Osteoblast (primary cell): ENCODE measurements around the gene LRCH3. TPM values are rescaled to one million over a fixed set of nuclear protein-coding genes. Genes with fewer than 3 reads are reported as not detected.

Source experiments
- DNase-seq: peaks from one replicate; pipeline ENCODE4 v3.0.0; 2011; ENCODE audit warnings: low spot score, mixed read lengths; ENCODE audit not compliant: insufficient read length; ENCODE audit errors: missing footprints
- H2AFZ ChIP-seq: 2 replicates; pipeline ENCODE4 v1.6.0; 2011; ENCODE audit warnings: mild to moderate bottlenecking, low read length
- H3K27ac ChIP-seq: 2 replicates; pipeline ENCODE4 v1.5.1; 2011; ENCODE audit warnings: mild to moderate bottlenecking, low read depth, low read length, moderate library complexity
- H3K27me3 ChIP-seq: 2 replicates; pipeline ENCODE4 v1.6.0; 2012; ENCODE audit warnings: mild to moderate bottlenecking, control low read depth, inconsistent platforms, low read length, moderate library complexity; ENCODE audit not compliant: insufficient read depth
- H3K36me3 ChIP-seq: 2 replicates; pipeline ENCODE4 v1.5.1; 2011; ENCODE audit warnings: mild to moderate bottlenecking, low read length, control low read depth, moderate library complexity; ENCODE audit not compliant: insufficient read depth
- H3K4me1 ChIP-seq: 2 replicates; pipeline ENCODE4 v1.5.1; 2011; ENCODE audit warnings: mild to moderate bottlenecking, low read length, control low read depth, moderate library complexity; ENCODE audit not compliant: insufficient read depth
- H3K4me2 ChIP-seq: 2 replicates; pipeline ENCODE4 v1.6.0; 2011; ENCODE audit warnings: mild to moderate bottlenecking, low read length; ENCODE audit not compliant: insufficient read depth
- H3K4me3 ChIP-seq: fragments of 200-600 bp; sonication (generic); 3 replicates; pipeline ENCODE4 v1.5.1; 2012; ENCODE audit warnings: mild to moderate bottlenecking, low read length, inconsistent platforms; ENCODE audit not compliant: insufficient read depth
- H3K79me2 ChIP-seq: 2 replicates; pipeline ENCODE4 v1.6.0; 2012; ENCODE audit warnings: mild to moderate bottlenecking, low read length, control low read depth, inconsistent platforms; ENCODE audit not compliant: insufficient read depth
- H3K9me3 ChIP-seq: 2 replicates; pipeline ENCODE4 v1.5.1; 2011; ENCODE audit warnings: low read depth, low read length, control low read depth
- H4K20me1 ChIP-seq: 2 replicates; pipeline ENCODE4 v1.6.0; 2012; ENCODE audit warnings: mild to moderate bottlenecking, low read length, control low read depth; ENCODE audit not compliant: insufficient read depth
- total RNA-seq: library from RNA; depleted of rRNA; stranded (reverse); fragments of >200 nt; gene quantifications from 2 replicates; pipeline ENCODE4 v1.2.3, GENCODE V29; 2012
- TF ChIP-seq, protein P1 (sequence below): IDR thresholded peaks from 2 replicates; pipeline ENCODE4 v1.5.1; 2011; ENCODE audit warnings: mild to moderate bottlenecking, low read depth, low read length, moderate library complexity; ENCODE audit errors: extremely low read depth

LRCH3 gene
- total RNA-seq, 1 donor, result 91.6 TPM

DNA sequence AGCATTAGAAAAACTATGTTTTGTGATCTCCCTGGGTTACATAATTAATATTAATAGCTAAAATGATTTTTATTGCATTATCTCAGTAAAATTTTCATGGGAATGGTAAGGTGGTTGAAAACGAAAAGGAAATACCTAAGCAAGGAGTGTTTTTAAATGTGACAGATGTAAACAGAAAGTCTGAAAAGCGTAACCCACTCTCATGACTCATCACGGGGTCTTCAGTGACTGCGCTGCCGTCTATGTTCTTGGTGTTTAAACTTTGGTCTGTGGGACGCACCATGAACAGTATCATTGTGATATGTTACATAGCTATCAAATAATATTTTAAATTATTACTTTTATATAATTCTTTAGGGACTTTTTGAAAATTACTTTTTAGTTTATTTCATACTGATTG lies 19.8 kb downstream of the LRCH3 start:
- H3K79me2 ChIP-seq, result peaks cover 94% of the 10 kb centered on the region
- peak overlapping the region; percentile 82 for H3K27ac ChIP-seq
- TF ChIP-seq, protein P1, sequence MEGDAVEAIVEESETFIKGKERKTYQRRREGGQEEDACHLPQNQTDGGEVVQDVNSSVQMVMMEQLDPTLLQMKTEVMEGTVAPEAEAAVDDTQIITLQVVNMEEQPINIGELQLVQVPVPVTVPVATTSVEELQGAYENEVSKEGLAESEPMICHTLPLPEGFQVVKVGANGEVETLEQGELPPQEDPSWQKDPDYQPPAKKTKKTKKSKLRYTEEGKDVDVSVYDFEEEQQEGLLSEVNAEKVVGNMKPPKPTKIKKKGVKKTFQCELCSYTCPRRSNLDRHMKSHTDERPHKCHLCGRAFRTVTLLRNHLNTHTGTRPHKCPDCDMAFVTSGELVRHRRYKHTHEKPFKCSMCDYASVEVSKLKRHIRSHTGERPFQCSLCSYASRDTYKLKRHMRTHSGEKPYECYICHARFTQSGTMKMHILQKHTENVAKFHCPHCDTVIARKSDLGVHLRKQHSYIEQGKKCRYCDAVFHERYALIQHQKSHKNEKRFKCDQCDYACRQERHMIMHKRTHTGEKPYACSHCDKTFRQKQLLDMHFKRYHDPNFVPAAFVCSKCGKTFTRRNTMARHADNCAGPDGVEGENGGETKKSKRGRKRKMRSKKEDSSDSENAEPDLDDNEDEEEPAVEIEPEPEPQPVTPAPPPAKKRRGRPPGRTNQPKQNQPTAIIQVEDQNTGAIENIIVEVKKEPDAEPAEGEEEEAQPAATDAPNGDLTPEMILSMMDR, result no peak
- H3K27me3 ChIP-seq, result no peaks in the 10 kb centered on the region
- peaks cover 43% of the 10 kb centered on the region for H3K4me1 ChIP-seq
- H3K36me3 ChIP-seq, result no peaks in the 10 kb centered on the region
- H3K4me2 ChIP-seq, result no peak overlapping the region
- no peak overlapping the region for H2AFZ ChIP-seq
- no peak for DNase-seq
- H3K4me3 ChIP-seq, result no peak overlapping the region
- H4K20me1 ChIP-seq, result peaks cover 26% of the 10 kb centered on the region
- no peaks in the 10 kb centered on the region for H3K9me3 ChIP-seq

DNA sequence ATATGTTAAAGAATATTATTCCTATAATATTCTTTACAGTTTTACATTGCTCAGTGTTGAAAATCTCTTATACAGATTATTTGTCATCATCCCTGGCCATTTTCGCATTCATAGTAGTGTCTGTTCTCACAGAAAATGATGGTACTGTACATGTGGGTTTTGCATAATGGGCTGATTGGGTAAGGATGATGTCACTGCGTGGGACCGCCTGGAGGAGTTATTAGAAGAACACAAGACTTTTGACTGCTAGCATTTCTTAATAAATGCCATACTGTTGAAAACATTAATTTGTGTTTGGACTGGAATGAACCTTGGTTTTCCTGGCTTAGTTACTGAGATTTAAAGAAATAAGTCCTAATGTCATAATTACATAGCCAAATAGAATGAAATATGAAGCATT lies 20.3 kb downstream of the LRCH3 start:
- H3K36me3 ChIP-seq, result no peaks in the 10 kb centered on the region
- peak overlapping the region; percentile 82 for H3K27ac ChIP-seq
- peak; percentile 81 for DNase-seq
- H4K20me1 ChIP-seq, result peaks cover 26% of the 10 kb centered on the region
- no peaks in the 10 kb centered on the region for H3K9me3 ChIP-seq
- peaks cover 94% of the 10 kb centered on the region for H3K79me2 ChIP-seq
- TF ChIP-seq, protein P1, result no peak
- H2AFZ ChIP-seq, result no peak overlapping the region
- H3K4me1 ChIP-seq, result peaks cover 43% of the 10 kb centered on the region
- no peak overlapping the region for H3K4me3 ChIP-seq
- H3K4me2 ChIP-seq, result peak overlapping the region; percentile 29
- H3K27me3 ChIP-seq, result no peaks in the 10 kb centered on the region

DNA sequence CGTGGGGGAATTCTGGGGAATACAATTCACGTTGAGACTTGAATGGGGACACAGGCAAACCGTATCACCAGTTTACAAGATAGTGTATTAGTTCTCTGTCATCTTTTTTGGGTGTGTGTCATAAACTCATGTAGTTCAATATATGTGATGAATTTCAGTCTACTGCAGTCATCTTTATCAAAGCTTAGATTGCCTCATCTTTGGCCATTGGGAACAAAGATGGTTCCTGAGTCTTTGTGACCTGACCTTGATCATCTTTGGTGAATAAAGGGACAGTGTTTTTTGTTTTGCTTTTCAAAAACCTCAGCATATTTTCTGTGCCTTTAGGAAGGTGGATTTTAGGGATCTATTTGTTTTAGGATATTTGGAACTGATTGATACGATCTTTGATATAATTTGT lies 23.3 kb downstream of the LRCH3 start:
- TF ChIP-seq, protein P1, result no peak
- no peak for DNase-seq
- Histone ChIP-seq H3K79me2 (peaks cover 90% of the 10 kb centered on the region), H3K4me1 (peaks cover 26% of the 10 kb centered on the region), H3K4me2 (no peak overlapping the region), H3K27me3 (no peaks in the 10 kb centered on the region), H4K20me1 (peaks cover 21% of the 10 kb centered on the region), H2AFZ (no peak overlapping the region), H3K9me3 (no peaks in the 10 kb centered on the region), H3K36me3 (peaks cover 3% of the 10 kb centered on the region), H3K27ac (no peak overlapping the region), H3K4me3 (no peak overlapping the region)

DNA sequence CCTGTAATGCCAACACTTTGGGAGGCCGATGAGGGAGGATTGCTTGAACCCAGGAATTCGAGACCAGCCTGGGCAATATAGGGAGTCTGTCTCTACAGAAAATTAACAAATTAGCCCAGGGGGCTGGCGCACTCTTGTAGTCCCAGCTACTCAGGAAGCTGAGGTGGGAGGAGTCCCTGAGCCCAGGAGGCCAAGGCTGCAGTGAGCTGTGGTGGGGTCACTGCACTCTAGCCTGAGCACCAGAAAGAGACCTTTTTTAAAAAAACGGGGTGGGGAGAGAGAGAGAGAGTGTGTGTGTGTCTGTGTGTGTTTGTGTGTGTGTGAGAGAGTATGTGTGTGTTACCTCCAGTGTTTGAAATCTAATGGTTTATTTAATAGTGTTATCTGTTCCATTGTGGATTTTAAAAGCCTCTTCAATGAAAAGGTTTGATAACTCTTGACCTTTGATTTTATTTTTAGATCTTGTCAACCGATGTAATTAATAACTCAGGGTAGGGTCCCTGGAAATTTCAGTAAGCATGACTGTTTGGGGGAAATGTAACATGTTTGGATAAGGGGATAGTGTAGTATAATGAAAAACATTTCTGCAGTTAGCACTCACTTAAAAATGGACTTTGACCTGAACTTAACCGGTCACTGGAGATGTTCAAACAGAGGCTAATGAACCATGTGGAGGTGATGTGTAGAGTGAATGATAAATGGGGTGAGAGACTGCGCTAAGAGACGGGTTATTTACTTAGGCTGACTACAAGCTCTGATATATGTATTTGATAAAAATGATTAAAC lies 29.7 kb downstream of the LRCH3 start:
- peak; percentile 26 for DNase-seq
- Histone ChIP-seq H3K27me3 (no peaks in the 10 kb centered on the region), H4K20me1 (peaks cover 10% of the 10 kb centered on the region), H3K9me3 (no peaks in the 10 kb centered on the region), H3K79me2 (peaks cover 54% of the 10 kb centered on the region), H3K36me3 (peaks cover 24% of the 10 kb centered on the region), H3K4me2 (no peak overlapping the region), H3K4me3 (no peak overlapping the region), H3K27ac (no peak overlapping the region), H2AFZ (no peak overlapping the region), H3K4me1 (peaks cover 14% of the 10 kb centered on the region)
- TF ChIP-seq, protein P1, result no peak
